ENCODE measurements around the gene INSYN1.

Gene INSYN1

DNA sequence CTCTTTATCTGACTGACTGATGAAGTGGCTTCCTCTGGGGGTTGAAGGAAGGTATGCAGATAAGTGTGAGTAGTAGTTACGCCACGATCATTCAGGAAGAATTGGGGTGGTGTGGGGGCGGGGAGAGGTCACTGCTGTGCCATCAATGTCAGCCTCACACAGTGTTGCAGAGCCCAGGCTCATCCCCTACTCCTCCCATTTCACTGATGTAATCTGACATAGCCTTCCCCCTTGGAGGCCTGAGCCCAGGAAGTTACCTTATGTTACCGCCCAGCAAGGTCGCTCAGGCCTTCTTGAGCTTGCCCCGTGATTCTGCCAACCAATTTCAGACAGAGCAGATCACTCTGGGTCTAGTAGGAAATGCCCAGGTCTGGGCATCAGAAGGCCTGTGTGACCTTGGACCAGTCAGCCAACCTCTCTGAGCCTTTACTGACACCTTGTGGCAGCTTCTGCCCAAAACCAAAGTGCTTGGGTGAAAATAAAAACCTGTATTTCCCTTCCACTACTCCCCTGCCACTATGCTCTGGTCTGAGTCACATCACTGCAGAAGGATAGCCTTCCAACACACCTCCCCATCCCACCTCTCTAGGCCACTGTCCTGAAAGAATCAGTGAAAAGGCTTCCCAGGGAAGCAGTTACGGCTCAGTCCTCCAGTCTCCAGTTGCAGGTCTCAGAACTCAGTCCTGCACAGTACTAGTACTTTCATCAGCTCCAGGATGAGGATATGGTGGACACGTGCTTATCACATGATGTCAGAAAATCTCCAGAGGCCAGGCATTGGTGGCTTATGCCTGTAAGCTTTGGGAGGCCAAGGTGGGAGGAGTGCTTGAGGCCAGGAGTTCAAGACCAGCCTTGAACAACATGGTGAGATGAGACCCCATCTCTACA, 28.1 kb upstream of the INSYN1 start:
- TF ChIP-seq REST (IDR thresholded peaks at IDR 0.05; ENCODE audit: low read depth) (no peak), RAD21 (IDR thresholded peaks at IDR 0.05; ENCODE audit: low read depth) (peak; percentile 71)

DNA sequence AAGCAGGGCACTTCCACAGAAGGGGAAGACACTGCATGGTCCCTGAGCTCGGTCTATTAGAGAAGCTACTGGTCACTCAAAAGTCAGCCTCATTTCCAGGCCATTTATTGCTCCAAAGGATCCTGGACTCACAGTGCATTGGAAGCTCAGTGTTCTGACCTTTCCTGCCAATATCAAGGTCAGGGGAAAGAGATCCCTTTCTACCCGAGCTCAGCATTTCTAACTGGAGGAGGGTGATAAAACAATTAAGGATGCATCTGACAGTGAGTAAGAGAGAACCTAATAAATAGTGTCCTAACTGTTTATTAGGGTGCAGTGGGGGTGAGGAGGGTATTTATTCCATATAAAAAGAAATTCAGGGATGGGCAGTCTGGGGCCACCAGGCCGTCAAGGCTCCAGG, 26.8 kb upstream of the INSYN1 start:
- no peak for TF ChIP-seq TAF1 (IDR thresholded peaks at IDR 0.05; ENCODE audit: low read depth)
- TF ChIP-seq MAX (IDR thresholded peaks at IDR 0.05) = no peak
- no peak for TF ChIP-seq ZBTB7A (IDR thresholded peaks at IDR 0.05; ENCODE audit: low read depth)
- TF ChIP-seq YY1 (IDR thresholded peaks at IDR 0.05; ENCODE audit: low read depth) = no peak
- TF ChIP-seq NFIC (IDR thresholded peaks at IDR 0.05) = no peak
- TF ChIP-seq REST (IDR thresholded peaks at IDR 0.05; ENCODE audit: low read depth) = no peak
- TF ChIP-seq, protein P1, sequence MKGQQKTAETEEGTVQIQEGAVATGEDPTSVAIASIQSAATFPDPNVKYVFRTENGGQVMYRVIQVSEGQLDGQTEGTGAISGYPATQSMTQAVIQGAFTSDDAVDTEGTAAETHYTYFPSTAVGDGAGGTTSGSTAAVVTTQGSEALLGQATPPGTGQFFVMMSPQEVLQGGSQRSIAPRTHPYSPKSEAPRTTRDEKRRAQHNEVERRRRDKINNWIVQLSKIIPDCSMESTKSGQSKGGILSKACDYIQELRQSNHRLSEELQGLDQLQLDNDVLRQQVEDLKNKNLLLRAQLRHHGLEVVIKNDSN (IDR thresholded peaks at IDR 0.05) = no peak
- no peak for TF ChIP-seq CEBPB (IDR thresholded peaks at IDR 0.05)
- no peak for TF ChIP-seq FOXM1 (IDR thresholded peaks at IDR 0.05; ENCODE audit: borderline replicate concordance, low read depth)
- TF ChIP-seq TEAD4 (IDR thresholded peaks at IDR 0.05) = no peak
- TF ChIP-seq EP300 (IDR thresholded peaks at IDR 0.05; ENCODE audit: borderline replicate concordance) = no peak
- no peak for TF ChIP-seq CREB1 (IDR thresholded peaks at IDR 0.05; ENCODE audit: low read depth)
- no peak for TF ChIP-seq EGR1 (IDR thresholded peaks at IDR 0.05)
- no peak for TF ChIP-seq RAD21 (IDR thresholded peaks at IDR 0.05; ENCODE audit: low read depth)

- TF ChIP-seq TAF1 (IDR thresholded peaks at IDR 0.05; ENCODE audit: low read depth) (no peak), TEAD4 (IDR thresholded peaks at IDR 0.05) (no peak), NFIC (IDR thresholded peaks at IDR 0.05) (no peak), MAX (IDR thresholded peaks at IDR 0.05) (no peak), TCF12 (IDR thresholded peaks at IDR 0.05; ENCODE audit: low read depth) (no peak), CREB1 (IDR thresholded peaks at IDR 0.05; ENCODE audit: low read depth) (no peak), ZBTB7A (IDR thresholded peaks at IDR 0.05; ENCODE audit: low read depth) (no peak), CEBPB (IDR thresholded peaks at IDR 0.05) (no peak), EP300 (IDR thresholded peaks at IDR 0.05; ENCODE audit: borderline replicate concordance) (no peak), REST (IDR thresholded peaks at IDR 0.05; ENCODE audit: low read depth) (no peak), YY1 (IDR thresholded peaks at IDR 0.05; ENCODE audit: low read depth) (no peak), EGR1 (IDR thresholded peaks at IDR 0.05) (no peak), RAD21 (IDR thresholded peaks at IDR 0.05; ENCODE audit: low read depth) (no peak)
- TF ChIP-seq, protein P1 (IDR thresholded peaks at IDR 0.05) = no peak
These were observed 24.6 kb upstream of the INSYN1 start for GRCh38 chr15:73777741-73778140.

DNA sequence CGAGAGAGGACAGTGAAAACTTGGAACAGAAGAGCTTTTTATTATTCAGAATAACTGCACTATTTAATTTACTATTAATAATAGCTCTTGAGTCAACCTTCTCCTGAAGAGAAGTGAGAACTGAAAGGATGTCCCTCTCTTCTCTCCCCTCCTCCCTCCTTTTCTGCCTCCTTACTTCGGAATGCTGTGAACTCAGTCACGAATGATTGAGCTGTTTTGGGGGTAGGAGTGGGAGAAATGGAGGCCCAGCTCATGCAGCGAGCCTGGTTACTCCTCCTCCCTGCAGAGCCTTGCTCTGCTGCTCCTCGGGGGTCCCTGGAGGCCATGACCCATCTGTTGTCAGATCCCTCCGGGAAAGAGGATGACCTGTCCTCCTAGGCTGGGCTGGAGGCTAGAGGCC, 20.3 kb upstream of the INSYN1 start:
- no peak for TF ChIP-seq CREB1 (IDR thresholded peaks at IDR 0.05; ENCODE audit: low read depth)
- TF ChIP-seq ZBTB7A (IDR thresholded peaks at IDR 0.05; ENCODE audit: low read depth) = no peak
- TF ChIP-seq TAF1 (IDR thresholded peaks at IDR 0.05; ENCODE audit: low read depth) = no peak
- TF ChIP-seq EGR1 (IDR thresholded peaks at IDR 0.05) = no peak
